ENCODE data around the gene ANAPC7. TPM values are rescaled to one million over a fixed set of nuclear protein-coding genes. Genes with fewer than 3 reads are reported as not detected.

Gene ANAPC7
- 44.9 and 49.5 TPM in 2 replicates for total RNA-seq
- polyA plus RNA-seq, result 48.7 and 55.2 TPM in 2 replicates
- polyA plus RNA-seq (2012), result 28.6 and 34.7 TPM in 2 replicates
- polyA minus RNA-seq (ENCODE audit: low replicate concordance), result 11.7 and 23.3 TPM in 2 replicates

- peak; percentile 84 to 94 for DNase-seq (ENCODE audit: low read depth in 2 of 2)
- Histone ChIP-seq H3K4me2 (ENCODE audit: extremely low read depth, insufficient read depth, low read length) (peak within 1 kb of the TSS; percentile 100), H3K27me3 (ENCODE audit: control insufficient read depth, insufficient read depth, low read length) (no peaks in the 10 kb centered on the region), H3K4me1 (ENCODE audit: control insufficient read depth, extremely low read depth, insufficient read depth, low read length) (peaks cover 2% of the 10 kb centered on the region), H4K20me1 (ENCODE audit: control insufficient read depth, extremely low read depth, insufficient read depth, low read length) (no peaks in the 10 kb centered on the region), H3K27ac (ENCODE audit: insufficient read depth, low read length) (peak within 1 kb of the TSS; percentile 97), H3K36me3 (ENCODE audit: control insufficient read depth, insufficient read depth, low read length) (peaks cover 5% of the 10 kb centered on the region), H3K4me3 (replicated peaks in 1 of 4; ENCODE audit: control extremely low read depth in 1 of 4, insufficient read depth in 1 of 4, low read depth in 3 of 4, low read length in 4 of 4) (peak within 1 kb of the TSS; percentile 81 to 100 (median 94)), H3K9ac (ENCODE audit: insufficient read depth, low read length) (peak within 1 kb of the TSS; percentile 78), H3K79me2 (ENCODE audit: control insufficient read depth, insufficient read depth, low read length) (peaks cover 46% of the 10 kb centered on the region), H2AFZ (ENCODE audit: low read length) (peak within 1 kb of the TSS; percentile 100), H3K9me3 (ENCODE audit: control insufficient read depth, insufficient read depth, low read depth, low read length) (no peaks in the 10 kb centered on the region)
- TF ChIP-seq CTCF (conservative IDR thresholded peaks at IDR 0.05 in 1 of 2, IDR thresholded peaks at IDR 0.05 in 1 of 2; ENCODE audit: low read depth in 1 of 2, low read length in 2 of 2), result no peak
- TF ChIP-seq EZH2 (IDR thresholded peaks at IDR 0.05; ENCODE audit: low read length, missing control alignments), result no peak
Observed at GRCh38 chr12:110403146-110403975, at the start of gene ANAPC7. ANAPC7 (minus strand) TSS chr12:110403708; CDS start chr12:110403627, 81 bp downstream.

- Histone ChIP-seq H3K27ac (ENCODE audit: insufficient read depth, low read length) (no peak overlapping the region), H3K4me3 (replicated peaks in 1 of 4; ENCODE audit: control extremely low read depth in 1 of 4, insufficient read depth in 1 of 4, low read depth in 3 of 4, low read length in 4 of 4) (no peak overlapping the region), H3K4me1 (ENCODE audit: control insufficient read depth, extremely low read depth, insufficient read depth, low read length) (no peaks in the 10 kb centered on the region), H4K20me1 (ENCODE audit: control insufficient read depth, extremely low read depth, insufficient read depth, low read length) (no peaks in the 10 kb centered on the region), H3K9ac (ENCODE audit: insufficient read depth, low read length) (no peak overlapping the region), H3K4me2 (ENCODE audit: extremely low read depth, insufficient read depth, low read length) (no peak overlapping the region), H3K9me3 (ENCODE audit: control insufficient read depth, insufficient read depth, low read depth, low read length) (no peaks in the 10 kb centered on the region), H3K27me3 (ENCODE audit: control insufficient read depth, insufficient read depth, low read length) (no peaks in the 10 kb centered on the region), H3K79me2 (ENCODE audit: control insufficient read depth, insufficient read depth, low read length) (peaks cover 36% of the 10 kb centered on the region), H3K36me3 (ENCODE audit: control insufficient read depth, insufficient read depth, low read length) (no peaks in the 10 kb centered on the region), H2AFZ (ENCODE audit: low read length) (no peak overlapping the region)
- TF ChIP-seq EZH2 (IDR thresholded peaks at IDR 0.05; ENCODE audit: low read length, missing control alignments) (no peak), CTCF (conservative IDR thresholded peaks at IDR 0.05 in 1 of 2, IDR thresholded peaks at IDR 0.05 in 1 of 2; ENCODE audit: low read depth in 1 of 2, low read length in 2 of 2) (no peak)
- no peak for DNase-seq (ENCODE audit: low read depth in 2 of 2)
Observed at GRCh38 chr12:110451263-110451662, 47.8 kb upstream of the ANAPC7 start.

- no peaks in the 10 kb centered on the region for H3K27me3 ChIP-seq (ENCODE audit: control insufficient read depth, insufficient read depth, low read length)
- peaks cover 43% of the 10 kb centered on the region for H3K79me2 ChIP-seq (ENCODE audit: control insufficient read depth, insufficient read depth, low read length)
Observed at GRCh38 chr12:110449799-110450497, 46.4 kb upstream of the ANAPC7 start, which contains the start of gene ARPC3. ARPC3 (minus strand) TSS chr12:110450337; CDS start chr12:110450260, 77 bp downstream.

More at GRCh38 chr12:110449799-110450497, 46.4 kb upstream of the ANAPC7 start, which contains the start of gene ARPC3:
- Histone ChIP-seq H3K9me3 (ENCODE audit: control insufficient read depth, insufficient read depth, low read depth, low read length) (no peaks in the 10 kb centered on the region), H3K4me2 (ENCODE audit: extremely low read depth, insufficient read depth, low read length) (peak within 1 kb of the TSS; percentile 95), H3K4me1 (ENCODE audit: control insufficient read depth, extremely low read depth, insufficient read depth, low read length) (no peaks in the 10 kb centered on the region), H3K9ac (ENCODE audit: insufficient read depth, low read length) (peak within 1 kb of the TSS; percentile 97), H3K27ac (ENCODE audit: insufficient read depth, low read length) (peak within 1 kb of the TSS; percentile 99), H4K20me1 (ENCODE audit: control insufficient read depth, extremely low read depth, insufficient read depth, low read length) (no peaks in the 10 kb centered on the region), H2AFZ (ENCODE audit: low read length) (peak within 1 kb of the TSS; percentile 78), H3K36me3 (ENCODE audit: control insufficient read depth, insufficient read depth, low read length) (no peaks in the 10 kb centered on the region), H3K4me3 (replicated peaks in 1 of 4; ENCODE audit: control extremely low read depth in 1 of 4, insufficient read depth in 1 of 4, low read depth in 3 of 4, low read length in 4 of 4) (peak within 1 kb of the TSS; percentile 87 to 100 (median 96))
- TF ChIP-seq CTCF (conservative IDR thresholded peaks at IDR 0.05 in 1 of 2, IDR thresholded peaks at IDR 0.05 in 1 of 2; ENCODE audit: low read depth in 1 of 2, low read length in 2 of 2), result peak; percentile 68 to 82
- no peak for TF ChIP-seq EZH2 (IDR thresholded peaks at IDR 0.05; ENCODE audit: low read length, missing control alignments)
- peak; percentile 93 to 94 for DNase-seq (ENCODE audit: low read depth in 2 of 2)

All from fibroblast of lung (primary cell).